HG03342 (cell line): ENCODE measurements around the gene GALNT13.

Experiments
- ATAC-seq: cut with Tn5 transposase; IDR thresholded peaks from one replicate; pipeline ENCODE4 v1.9.1; 2021; ENCODE audit warnings: mild to moderate bottlenecking, moderate library complexity; ENCODE audit not compliant: unreplicated experiment

GALNT13 gene

DNA sequence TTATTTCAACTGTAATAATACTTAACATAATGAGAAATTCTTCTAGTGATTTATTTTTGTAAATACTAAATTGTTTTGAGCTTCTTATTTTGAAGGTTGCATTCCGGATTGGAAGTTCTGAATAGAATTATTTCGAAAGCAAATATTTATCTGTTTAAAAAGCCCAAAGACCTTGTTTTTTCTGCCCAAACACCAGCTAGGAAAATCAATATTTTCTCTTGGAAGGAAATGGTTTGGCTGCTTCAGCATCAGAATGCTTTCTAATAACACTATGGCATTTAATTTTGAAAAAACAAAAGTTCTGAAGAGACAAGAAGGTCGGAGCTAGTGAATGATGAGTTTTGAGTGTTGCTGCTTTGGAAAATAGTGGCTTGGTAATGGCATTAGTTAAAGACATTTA lies 522.9 kb downstream of the GALNT13 start:
- no peak for ATAC-seq

DNA sequence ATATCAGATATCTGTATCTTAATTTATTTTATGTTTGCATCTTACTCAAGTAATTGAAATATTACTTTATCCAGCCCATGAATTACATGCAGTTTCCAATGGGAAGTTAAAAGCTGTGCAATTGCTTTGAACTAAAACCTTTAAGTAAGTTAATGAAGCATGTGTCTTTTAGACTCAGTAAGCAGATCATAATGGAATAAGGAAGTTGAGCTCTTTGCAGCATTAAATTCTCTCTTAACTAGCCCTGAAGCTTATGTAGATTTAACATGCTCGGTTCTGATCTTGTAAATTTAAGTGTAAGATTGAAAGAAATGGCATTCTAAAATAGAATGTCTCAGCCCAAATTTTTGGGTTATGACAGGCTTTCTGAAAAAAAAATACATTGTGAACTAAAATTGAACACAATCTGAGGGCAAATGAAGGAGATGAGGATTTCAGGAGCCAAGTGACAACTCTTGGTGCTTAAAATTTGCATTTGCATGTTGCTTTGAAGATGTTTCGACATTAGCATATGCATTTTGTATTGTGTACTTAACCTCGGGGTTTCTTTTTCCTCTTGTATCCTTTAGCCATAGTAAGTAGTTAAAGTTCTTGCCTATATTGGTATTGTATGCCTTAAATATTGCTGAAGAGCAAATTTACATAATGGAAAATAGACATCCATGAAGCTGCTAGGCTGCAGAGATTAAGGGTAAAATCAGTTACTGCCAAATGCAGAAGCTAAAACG lies 529.0 kb downstream of the GALNT13 start:
- ATAC-seq, result no peak

DNA sequence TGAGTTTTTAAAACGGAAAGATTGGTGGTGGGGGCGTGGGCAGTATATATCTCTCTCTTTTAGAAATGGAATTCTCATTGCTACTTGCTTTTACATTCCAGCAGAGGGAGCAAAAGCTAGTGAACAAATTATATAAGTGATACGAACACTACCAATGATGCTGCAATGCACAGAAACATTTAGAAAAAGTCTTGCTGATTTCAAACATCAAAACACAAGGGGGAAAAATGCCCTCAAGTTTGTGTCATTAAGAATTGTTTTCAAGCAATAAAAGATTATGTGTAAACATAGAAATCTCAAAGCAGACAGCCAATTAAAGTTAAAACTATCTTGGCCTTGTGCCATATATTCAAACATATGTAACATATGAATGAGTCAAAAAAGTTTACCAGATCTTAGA lies 530.5 kb downstream of the GALNT13 start:
- peak; percentile 77 for ATAC-seq

DNA sequence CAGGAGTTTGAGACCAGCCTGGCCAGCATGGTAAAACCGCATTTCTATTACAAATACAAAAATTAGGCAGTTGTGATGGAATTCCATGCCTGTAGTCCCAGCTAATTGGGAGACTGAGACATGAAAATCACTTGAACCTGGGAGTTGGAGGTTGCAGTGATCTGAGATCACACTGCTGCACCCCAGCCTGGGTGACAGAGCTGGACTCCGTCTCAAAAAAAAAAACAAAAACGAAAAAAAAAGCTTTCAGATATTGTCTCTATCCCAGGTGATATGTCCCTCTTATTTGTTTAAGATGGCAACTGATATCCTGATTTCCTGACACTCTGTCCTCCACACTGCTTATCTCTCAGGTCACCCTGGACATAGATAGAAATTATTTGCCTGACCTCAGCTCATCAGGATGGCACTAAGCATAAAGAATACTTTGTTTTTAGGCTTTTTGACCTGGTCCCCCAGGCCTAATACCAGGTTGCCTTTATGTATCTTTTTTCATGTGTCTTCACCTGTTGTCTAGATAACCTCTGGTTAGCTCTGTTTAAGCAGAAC lies 531.6 kb downstream of the GALNT13 start:
- ATAC-seq, result no peak

DNA sequence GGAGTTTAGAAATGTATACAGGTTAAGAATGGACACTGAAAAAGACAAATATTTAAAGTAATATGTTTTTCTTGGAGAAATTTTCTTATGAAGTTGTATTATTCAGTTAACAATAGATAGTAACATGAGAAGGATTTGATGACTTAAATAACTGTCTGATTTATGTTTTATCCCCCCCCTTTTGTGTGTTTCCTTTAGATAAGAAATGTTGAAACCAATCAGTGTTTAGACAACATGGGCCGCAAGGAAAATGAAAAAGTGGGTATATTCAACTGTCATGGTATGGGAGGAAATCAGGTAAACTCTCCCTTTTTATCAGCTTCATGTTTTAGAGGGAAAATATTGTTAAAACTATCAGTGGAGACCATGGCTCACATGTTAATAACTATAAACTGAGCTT lies 537.1 kb downstream of the GALNT13 start:
- ATAC-seq, result no peak

DNA sequence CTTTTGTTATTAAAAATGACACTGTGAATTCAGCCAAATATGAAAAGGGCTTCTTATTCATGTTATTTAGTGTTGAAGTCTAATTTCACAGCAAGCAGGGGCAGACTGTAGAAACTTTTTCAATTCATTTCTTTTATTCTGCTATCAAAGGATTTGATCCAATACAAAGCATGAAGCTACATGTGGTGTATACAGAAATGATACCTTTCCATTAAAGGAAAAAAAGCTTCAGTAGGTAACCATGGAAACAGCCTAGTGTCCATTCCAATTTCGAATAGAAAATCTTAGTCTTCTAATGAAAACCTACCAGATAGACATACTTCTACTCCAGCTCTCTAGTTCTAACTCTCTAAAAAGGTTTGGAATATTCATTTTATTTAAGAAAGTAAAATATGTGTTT lies 550.5 kb downstream of the GALNT13 start:
- ATAC-seq, result no peak

DNA sequence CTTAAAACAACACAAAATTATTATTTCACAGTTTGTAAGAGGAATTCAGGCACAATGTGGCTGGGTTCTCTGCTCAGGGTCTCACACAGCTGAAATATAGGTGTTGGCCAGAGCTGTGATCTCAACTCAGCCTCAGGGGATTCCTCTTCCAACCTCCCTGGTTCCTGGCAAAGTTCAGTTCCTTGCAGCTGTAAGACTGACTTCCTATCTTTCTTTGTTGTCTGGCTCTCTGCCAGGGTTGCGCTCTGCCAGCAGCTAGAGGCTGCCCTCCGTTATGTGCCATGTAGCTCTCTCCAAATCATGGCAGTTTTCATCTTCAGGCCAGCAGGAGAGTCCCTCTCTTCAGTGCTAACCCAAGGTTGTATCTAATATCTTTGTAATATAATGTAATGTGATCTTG lies 554.3 kb downstream of the GALNT13 start:
- ATAC-seq, result no peak

DNA sequence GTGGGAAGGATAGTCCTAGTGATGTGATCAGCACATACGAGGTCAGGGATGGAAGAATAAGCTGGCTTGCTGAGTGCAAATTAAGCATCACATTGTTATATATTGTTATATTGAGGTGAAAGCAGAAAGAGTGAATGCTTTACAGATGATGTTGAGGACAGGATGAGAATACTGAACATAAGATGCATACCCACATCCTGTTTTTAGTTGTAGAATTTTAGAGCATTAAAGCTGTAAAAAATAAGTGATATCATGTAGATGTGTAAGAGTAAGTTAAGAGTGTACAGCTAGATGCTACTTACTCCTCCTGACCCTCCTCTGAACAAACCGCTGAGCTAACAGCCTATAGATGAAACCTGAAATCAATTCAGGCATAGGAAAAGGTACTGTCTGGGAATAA lies 555.7 kb downstream of the GALNT13 start:
- no peak for ATAC-seq

DNA sequence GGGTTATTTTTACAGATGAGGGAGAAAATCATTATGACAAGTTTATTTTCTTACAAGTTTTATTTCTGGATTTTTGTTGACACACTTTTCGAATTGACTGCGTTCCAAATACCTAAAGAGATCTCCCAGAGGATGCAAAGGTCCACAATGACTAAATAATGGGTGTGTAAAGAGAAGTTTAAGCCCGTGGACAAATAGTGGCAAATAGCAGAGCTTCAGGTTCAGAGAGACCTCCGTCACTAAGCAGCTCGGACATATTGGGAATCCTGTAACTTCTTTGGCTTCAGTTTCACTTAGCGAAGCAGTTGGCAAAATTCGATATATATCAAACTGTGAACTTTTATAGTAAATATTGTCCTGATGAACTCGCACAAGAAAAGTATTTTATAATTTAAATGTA lies 556.3 kb downstream of the GALNT13 start:
- ATAC-seq, result no peak

DNA sequence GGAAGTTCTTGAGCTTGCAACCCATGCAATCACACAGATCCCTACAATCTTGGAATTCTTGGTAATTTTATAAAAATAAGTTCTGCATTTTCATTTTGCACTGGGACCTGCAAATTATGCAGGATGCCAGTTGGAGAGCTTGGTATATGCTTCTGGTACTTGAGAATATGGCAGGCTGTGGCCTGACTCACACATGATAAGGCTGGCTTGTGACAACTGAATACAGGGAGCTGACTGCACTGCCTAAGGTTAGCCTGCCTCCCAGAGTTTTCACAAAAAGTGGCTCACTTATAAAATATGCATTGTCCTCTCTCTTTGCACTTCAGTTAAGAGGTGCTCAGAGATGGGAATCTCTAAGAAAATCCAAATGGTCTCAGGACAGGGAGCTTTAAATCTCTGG lies 561.3 kb downstream of the GALNT13 start:
- ATAC-seq, result no peak

DNA sequence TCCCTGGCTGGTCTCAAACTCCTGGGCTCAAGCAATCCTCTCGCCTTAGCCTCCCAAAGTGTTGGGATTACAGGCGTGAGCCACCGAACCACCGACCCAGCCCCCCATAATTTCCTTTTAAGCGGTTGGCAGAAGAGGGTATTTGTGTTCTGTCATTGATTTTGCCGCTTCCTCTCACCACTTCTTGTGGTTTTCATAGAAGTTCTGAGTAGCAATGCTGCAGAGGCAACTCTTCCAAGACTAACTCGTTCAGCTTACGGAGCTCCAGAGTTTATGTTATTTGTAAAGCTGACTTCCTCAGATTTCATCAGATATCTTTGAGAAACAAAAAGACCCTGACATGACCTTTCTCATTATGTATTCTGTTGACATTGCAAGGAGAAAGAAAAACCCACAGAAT lies 565.4 kb downstream of the GALNT13 start:
- no peak for ATAC-seq

DNA sequence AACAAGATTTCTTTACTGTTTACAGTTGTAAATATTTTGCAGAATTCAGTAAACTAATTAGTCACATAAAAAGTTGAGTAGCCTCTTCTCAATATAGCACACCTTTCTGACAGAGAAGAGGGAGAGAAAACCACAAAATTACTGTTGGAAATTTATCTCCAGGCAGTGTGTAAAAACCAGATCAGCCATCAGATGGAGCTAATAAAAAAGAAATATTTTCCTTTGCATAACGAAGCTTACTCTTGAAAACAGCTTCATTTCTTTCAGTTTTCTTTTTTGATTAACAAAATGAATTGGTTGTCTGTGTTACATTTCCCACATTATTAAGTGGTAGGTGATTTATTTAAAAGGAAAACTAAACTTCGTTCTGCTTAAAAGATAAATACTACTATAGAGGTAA lies 567.4 kb downstream of the GALNT13 start:
- no peak for ATAC-seq

DNA sequence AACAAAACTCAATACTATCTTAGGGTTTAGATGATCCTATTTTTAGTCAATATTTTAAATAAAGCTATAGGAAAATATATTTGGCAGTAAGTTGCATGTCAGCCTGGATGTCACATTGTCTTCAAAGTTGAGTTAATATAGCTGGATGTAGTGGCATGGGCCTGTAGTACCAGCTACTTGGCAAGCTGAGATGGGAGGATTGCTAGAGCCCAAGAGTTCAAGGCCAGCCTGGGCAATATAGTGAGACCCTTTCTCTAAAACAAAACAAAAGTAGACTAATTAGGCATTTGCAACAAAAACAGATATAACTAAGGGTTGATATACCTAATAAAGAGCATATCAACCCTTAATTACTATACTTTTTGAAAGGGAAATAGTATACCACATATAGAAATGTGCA lies 572.2 kb downstream of the GALNT13 start:
- no peak for ATAC-seq

DNA sequence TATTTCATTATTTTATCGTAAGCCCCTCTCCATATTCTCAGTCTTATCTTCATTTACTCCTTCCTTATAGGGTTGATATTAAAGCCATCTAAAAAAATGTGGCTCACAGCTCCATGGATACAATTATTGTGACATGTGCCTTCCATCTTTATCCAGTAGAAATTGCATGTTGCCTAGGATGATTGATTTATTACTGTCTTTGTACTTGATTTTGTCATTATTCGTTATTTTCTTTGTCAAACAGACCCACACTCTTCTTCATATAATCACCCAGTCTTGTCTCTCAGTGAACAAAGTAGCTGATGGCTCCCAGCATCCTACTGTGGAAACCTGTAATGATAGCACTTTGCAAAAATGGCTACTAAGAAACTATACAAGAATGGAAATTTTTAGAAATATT lies 574.6 kb downstream of the GALNT13 start:
- ATAC-seq, result no peak

DNA sequence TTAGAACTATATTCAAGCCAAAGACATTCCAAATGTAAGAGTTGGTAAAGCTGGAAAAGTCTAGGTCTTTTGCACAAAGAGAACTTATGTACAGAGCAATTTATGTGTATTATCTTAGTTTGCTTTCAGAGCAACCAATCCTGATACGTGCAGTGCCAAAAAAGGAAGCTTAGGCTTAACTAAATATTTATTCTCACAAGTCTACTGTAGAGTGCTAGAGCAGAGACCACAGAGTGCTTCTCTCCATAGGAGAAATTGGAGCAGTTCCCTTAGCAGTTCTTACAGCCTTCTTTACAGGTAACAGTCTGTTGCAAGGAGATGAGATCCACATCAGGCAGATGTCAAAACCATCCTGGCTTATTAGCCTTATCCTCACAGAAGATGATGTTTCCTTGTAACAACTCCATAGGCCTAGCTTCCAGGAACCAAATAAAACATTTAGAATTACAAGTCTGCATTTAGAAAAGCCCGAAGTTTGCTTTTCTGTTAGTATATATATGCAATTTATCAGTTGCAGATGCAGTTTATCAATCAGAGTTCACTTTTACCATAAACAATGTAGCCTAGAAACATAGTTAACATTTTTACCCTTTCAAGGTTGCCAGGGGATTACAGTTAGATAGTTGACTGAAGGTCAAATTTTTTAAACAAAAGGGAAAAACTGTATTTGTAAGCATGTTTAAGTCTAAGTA lies 576.2 kb downstream of the GALNT13 start:
- ATAC-seq, result no peak

DNA sequence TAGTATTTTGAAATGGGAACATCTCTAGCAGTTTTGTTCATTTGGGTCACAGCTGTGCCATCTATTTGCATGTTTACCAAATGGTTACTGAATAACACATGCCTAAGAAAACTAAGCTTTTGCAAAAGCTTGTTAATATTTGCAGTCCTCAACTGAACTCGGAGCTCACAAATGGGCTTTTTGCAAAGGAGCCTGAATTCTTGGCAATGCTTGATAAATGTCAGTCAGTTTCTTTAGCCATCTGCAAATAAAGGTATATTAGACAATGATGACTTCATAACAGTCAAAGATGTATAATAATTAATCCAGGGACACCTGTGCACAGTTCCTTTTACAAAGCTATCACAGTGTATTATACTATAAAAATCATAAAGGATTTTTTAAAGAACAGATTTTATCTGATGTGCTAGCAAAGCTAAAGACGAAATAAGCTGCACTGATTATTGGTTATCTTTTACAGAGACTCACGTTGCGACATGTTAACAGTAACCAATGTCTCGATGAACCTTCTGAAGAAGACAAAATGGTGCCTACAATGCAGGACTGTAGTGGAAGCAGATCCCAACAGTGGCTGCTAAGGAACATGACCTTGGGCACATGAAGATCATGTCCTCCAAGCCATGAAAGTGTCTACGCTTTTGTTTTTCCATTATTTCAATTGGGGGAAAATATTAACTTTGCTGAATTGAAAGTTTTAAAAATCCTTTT lies 578.4 kb downstream of the GALNT13 start:
- no peak for ATAC-seq

DNA sequence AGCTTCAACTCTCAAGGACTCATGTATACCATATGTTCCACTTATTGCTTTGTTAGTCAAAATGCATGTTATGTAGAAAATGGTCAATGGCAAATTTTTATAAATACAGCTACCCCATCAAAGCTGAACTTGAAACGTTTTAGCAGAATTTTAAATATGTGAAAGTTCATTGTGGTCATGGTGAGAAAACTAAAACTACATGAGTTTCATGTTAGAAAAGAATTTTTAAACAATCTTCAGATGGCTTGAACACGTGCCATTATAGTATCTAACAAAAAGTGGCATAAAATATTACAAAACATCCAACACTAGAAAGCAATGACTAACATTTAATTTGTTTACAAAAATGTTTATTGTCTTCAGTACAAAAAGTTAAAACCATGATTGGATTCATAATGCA lies 580.7 kb downstream of the GALNT13 start:
- ATAC-seq, result peak; percentile 14

DNA sequence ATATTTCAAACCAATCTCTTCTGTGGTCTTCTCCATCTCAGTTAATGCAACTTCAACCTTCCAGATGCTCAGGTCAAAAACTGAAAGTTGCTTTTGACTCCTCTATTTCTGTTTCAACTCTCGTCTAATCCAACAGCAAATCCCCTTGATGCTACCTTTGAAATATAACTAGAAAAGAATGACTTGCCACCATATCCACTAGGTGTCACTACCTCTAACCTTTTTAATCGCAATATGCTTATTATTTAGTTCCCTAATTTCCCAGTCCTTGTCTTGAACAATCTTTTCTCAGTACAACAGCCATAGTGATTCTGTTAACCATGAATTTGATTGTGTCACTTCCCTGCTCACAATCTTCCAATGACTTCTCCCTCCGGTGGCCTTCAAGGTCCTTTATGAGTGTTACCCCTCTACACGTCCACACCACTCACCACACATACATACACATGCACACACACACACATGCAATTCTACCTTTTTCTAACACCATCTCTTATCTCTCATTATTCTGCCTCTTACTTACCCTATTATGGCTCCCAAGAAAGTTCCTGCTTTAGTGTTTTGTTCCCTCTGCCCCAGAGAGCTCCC lies 581.3 kb downstream of the GALNT13 start:
- peak; percentile 68 for ATAC-seq

DNA sequence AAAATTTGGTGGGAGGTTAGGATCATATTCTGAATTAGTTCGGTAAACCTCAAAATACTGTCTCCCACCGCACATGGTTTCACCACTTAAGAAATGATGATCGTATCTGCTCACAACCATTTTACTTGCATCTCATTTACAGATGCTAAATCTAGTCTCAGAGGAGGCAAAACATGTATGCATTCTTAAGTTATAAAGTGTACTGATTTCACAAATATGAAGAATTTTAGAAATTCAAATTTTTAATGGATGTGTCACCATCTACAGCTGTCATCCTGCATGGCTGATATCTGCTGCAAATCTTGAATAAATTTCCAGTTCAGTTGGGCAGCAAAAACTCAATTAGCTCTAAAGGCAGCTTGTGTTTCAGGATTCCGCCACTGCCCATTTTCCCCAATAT lies 583.4 kb downstream of the GALNT13 start:
- ATAC-seq, result no peak

DNA sequence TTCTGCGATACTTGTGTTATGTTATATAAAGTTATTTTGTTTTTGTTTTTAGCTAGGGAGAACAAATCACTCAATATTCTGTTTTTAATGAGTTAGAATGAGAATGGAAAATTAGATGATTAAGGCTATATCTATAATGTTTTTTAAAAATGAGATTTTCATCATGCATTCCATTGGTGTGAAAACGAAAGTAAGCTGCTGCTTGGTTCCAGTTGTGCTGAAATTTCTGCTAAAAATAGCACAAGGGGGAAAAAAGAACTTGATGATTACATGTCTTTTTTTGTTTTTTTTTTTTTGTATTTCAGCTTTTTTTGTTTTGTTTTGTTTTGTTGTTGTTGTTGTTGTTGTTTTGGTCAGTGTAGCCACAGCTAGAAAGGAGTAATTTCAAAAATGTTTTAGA lies 584.1 kb downstream of the GALNT13 start:
- no peak for ATAC-seq

DNA sequence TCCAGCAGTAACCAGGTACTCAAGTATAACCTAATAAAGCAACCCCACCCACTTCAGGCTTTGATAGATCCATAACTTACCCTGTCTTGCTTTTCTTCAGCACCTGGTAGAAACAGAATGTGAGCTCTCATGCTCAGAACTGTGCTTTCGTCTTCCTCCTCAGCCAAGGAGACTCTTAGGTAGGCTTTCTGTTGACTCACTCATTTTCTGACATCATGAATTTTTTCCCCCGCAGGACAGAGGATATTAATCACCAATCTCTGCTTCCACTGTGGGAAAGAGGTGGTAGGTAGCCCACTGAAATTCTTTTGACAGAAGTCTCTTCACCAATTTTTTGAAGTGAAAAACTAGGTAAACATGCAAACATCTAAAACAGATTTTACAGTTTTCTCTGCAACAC lies 585.6 kb downstream of the GALNT13 start:
- no peak for ATAC-seq
